PC-9 (cell line): ENCODE data around the gene FGF19.

ENCODE experiments used
- EZH2 ChIP-seq: fragments of 200-600 bp; sonication (generic); IDR thresholded peaks from 2 replicates; pipeline ENCODE4 v1.8.0; 2017; ENCODE audit warnings: antibody characterized with exemption, low read depth
- TF ChIP-seq, protein P1 (sequence below): fragments of 200-600 bp; sonication (generic); conservative IDR thresholded peaks from 2 replicates; pipeline ENCODE4 v1.6.1; 2017; ENCODE audit warnings: mixed run types, antibody characterized with exemption, mild to moderate bottlenecking, moderate library complexity

DNA sequence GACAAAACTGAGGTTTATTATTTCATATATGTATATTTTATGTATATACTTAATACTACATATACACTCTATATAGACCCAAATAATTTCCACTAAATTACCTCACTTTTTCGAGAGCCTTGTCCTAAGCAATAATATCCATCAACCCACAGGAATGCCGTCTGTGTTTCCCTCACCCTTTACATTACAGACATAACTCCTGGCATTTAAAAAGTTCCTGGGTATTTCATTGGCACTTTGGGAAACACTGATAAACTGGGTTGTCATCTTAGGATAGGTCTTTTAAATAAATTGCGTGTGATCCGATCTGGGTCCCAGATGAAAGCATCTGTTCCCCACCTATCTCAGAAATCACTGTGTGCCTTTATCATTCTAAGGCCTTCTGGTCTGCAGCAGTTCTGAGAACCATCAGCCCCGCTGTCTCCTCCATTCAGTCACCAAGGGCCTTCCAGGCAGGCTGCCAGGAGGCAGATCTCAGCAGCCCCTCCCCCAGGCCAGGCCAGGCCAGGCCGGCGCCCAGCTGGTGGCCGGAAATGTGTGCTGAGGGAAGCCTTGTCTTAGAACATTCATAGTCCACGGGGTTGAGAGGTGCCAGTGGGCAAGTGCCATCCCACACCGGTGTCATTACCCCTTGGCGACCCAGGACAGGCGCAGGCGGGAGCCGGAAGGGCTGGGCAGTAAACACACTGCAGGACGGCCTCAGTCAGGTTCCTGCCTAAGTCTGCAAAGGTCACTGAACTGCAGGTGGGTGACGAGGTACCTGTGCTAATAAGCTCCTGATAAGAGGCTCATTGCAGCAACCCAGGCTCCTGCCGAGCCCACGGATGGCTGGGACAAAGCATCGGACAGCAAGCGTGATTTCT lies 3.3 kb downstream of the FGF19 start:
- TF ChIP-seq, protein P1, sequence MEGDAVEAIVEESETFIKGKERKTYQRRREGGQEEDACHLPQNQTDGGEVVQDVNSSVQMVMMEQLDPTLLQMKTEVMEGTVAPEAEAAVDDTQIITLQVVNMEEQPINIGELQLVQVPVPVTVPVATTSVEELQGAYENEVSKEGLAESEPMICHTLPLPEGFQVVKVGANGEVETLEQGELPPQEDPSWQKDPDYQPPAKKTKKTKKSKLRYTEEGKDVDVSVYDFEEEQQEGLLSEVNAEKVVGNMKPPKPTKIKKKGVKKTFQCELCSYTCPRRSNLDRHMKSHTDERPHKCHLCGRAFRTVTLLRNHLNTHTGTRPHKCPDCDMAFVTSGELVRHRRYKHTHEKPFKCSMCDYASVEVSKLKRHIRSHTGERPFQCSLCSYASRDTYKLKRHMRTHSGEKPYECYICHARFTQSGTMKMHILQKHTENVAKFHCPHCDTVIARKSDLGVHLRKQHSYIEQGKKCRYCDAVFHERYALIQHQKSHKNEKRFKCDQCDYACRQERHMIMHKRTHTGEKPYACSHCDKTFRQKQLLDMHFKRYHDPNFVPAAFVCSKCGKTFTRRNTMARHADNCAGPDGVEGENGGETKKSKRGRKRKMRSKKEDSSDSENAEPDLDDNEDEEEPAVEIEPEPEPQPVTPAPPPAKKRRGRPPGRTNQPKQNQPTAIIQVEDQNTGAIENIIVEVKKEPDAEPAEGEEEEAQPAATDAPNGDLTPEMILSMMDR: no peak
- no peak for TF ChIP-seq EZH2
